ENCODE measurements around the gene CTSC.

CTSC gene

DNA sequence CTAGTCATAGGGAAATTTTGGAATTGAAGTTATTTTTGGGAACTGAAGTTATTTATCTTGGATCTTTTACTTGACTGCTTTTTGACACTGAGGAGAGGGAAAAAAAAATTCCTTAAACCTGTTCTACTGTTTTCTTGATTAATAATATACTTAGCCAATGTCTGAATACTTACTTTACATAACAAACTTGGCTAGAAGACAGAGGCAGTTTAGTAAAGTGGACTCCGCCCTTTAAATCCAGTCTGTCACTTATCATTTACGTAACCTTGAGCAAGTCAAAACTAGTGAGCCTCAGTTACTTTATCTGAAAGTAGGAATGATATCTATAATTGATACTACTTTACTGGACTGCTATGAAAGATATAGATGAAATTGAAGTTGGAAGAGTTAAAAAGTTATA, 19.5 kb downstream of the CTSC start:
- TF ChIP-seq TAF1 (IDR thresholded peaks at IDR 0.05; ENCODE audit: borderline replicate concordance, insufficient read depth, low read length): no peak
- TF ChIP-seq POLR2AphosphoS5 (IDR thresholded peaks at IDR 0.05; ENCODE audit: low read depth, low read length): no peak
- no peak for TF ChIP-seq SIN3A (IDR thresholded peaks at IDR 0.05; ENCODE audit: borderline replicate concordance, insufficient read depth, low read length)
- TF ChIP-seq, protein P1, sequence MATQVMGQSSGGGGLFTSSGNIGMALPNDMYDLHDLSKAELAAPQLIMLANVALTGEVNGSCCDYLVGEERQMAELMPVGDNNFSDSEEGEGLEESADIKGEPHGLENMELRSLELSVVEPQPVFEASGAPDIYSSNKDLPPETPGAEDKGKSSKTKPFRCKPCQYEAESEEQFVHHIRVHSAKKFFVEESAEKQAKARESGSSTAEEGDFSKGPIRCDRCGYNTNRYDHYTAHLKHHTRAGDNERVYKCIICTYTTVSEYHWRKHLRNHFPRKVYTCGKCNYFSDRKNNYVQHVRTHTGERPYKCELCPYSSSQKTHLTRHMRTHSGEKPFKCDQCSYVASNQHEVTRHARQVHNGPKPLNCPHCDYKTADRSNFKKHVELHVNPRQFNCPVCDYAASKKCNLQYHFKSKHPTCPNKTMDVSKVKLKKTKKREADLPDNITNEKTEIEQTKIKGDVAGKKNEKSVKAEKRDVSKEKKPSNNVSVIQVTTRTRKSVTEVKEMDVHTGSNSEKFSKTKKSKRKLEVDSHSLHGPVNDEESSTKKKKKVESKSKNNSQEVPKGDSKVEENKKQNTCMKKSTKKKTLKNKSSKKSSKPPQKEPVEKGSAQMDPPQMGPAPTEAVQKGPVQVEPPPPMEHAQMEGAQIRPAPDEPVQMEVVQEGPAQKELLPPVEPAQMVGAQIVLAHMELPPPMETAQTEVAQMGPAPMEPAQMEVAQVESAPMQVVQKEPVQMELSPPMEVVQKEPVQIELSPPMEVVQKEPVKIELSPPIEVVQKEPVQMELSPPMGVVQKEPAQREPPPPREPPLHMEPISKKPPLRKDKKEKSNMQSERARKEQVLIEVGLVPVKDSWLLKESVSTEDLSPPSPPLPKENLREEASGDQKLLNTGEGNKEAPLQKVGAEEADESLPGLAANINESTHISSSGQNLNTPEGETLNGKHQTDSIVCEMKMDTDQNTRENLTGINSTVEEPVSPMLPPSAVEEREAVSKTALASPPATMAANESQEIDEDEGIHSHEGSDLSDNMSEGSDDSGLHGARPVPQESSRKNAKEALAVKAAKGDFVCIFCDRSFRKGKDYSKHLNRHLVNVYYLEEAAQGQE (IDR thresholded peaks at IDR 0.05; ENCODE audit: insufficient read depth in 1 of 2, low read depth in 2 of 2, low read length in 2 of 2): no peak

DNA sequence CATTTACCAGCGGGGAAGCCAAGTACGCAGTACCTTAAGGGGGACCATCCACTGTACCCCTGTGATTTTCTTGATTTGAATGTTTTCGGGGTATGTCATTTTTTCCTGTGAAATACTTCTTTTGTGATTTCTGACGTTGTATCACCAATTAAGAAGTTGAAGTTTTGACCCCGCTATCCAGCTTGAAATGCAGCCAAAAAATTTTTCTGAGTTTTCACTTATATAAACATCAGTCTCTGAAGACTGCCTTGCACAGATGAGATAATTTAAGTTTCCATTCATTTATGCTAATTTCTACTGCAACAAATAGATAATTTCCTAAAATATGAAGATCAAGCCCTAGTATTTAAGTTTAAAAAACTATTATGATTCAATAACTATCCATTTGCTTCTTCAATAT, 20.0 kb downstream of the CTSC start:
- TF ChIP-seq FOXP2 (optimal IDR thresholded peaks at IDR 0.05; ENCODE audit: borderline replicate concordance, extremely low read depth, extremely low read length, insufficient read depth) (no peak), SIN3A (IDR thresholded peaks at IDR 0.05; ENCODE audit: borderline replicate concordance, insufficient read depth, low read length) (no peak), POLR2AphosphoS5 (IDR thresholded peaks at IDR 0.05; ENCODE audit: low read depth, low read length) (no peak), TAF1 (IDR thresholded peaks at IDR 0.05; ENCODE audit: borderline replicate concordance, insufficient read depth, low read length) (no peak)
- TF ChIP-seq, protein P1 (IDR thresholded peaks at IDR 0.05; ENCODE audit: insufficient read depth in 1 of 2, low read depth in 2 of 2, low read length in 2 of 2): no peak

DNA sequence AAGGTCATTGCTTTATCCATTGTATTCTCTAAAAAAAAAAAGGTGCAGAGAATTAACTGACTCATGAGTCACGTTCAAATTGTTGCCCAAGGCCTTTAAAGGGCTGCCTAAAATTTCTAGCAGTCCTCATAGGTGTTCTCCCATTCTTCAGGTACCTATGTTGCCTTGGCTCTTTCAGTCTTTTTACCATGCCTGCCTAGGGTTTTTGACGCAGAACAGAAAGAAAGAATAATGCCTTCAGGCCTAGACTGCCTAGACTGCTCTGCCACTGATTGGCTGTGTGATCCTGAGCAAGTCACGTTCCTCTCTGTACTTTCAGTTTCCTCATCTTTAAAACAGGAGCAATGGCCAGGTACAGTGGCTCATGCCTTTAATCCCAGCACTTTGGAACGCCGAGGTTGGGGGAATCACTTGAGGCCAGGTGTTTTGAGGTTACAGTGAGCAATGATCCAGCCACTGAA, 21.5 kb downstream of the CTSC start:
- TF ChIP-seq, protein P1 (IDR thresholded peaks at IDR 0.05; ENCODE audit: insufficient read depth in 1 of 2, low read depth in 2 of 2, low read length in 2 of 2): no peak
- TF ChIP-seq SIN3A (IDR thresholded peaks at IDR 0.05; ENCODE audit: borderline replicate concordance, insufficient read depth, low read length) (no peak), FOXP2 (optimal IDR thresholded peaks at IDR 0.05; ENCODE audit: borderline replicate concordance, extremely low read depth, extremely low read length, insufficient read depth) (no peak), TAF1 (IDR thresholded peaks at IDR 0.05; ENCODE audit: borderline replicate concordance, insufficient read depth, low read length) (no peak), POLR2AphosphoS5 (IDR thresholded peaks at IDR 0.05; ENCODE audit: low read depth, low read length) (no peak)

DNA sequence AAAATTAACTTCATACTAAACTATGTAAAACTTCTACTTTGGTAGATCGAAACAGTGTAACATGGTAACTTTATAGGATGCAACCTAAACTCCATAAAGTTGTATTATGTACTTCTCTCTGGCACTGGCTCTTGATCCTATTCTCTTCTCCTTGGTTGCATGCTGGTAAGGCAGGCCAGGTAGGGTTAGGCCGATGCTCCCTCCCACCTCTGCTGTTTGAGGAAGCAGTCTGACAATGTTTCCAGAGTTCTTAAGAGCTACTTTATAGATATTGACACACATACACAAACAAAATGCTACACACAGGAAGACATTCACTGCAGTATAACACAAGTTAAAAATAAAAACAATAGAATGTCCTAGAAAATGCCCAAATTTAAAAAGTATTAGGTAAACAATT, 22.5 kb downstream of the CTSC start:
- TF ChIP-seq SIN3A (IDR thresholded peaks at IDR 0.05; ENCODE audit: borderline replicate concordance, insufficient read depth, low read length) (no peak), FOXP2 (optimal IDR thresholded peaks at IDR 0.05; ENCODE audit: borderline replicate concordance, extremely low read depth, extremely low read length, insufficient read depth) (no peak), POLR2AphosphoS5 (IDR thresholded peaks at IDR 0.05; ENCODE audit: low read depth, low read length) (no peak), TAF1 (IDR thresholded peaks at IDR 0.05; ENCODE audit: borderline replicate concordance, insufficient read depth, low read length) (no peak)
- TF ChIP-seq, protein P1 (IDR thresholded peaks at IDR 0.05; ENCODE audit: insufficient read depth in 1 of 2, low read depth in 2 of 2, low read length in 2 of 2): no peak

DNA sequence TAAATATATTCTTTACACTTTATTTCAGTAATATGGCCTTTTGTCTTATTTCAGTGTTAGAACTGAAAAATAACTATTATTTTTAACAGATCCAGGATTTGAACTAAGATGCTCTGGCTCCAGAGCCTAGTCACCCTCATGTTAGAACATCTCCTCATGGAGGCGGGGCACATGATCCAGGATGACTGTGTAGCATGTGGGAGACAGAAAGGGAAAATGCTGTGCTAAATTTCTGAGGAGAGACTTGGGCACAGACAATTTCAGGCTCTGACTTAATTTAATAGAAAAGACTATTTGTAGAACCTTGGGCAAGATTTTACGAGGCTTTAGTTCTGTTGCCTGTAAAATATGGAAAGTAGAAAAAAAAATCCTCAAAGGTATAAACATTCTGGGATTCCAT, 24.1 kb downstream of the CTSC start:
- TF ChIP-seq FOXP2 (optimal IDR thresholded peaks at IDR 0.05; ENCODE audit: borderline replicate concordance, extremely low read depth, extremely low read length, insufficient read depth) (no peak), TAF1 (IDR thresholded peaks at IDR 0.05; ENCODE audit: borderline replicate concordance, insufficient read depth, low read length) (no peak), POLR2AphosphoS5 (IDR thresholded peaks at IDR 0.05; ENCODE audit: low read depth, low read length) (no peak), SIN3A (IDR thresholded peaks at IDR 0.05; ENCODE audit: borderline replicate concordance, insufficient read depth, low read length) (no peak)
- TF ChIP-seq, protein P1 (IDR thresholded peaks at IDR 0.05; ENCODE audit: insufficient read depth in 1 of 2, low read depth in 2 of 2, low read length in 2 of 2): no peak

Measured in PFSK-1 (cell line).